ENCODE measurements around the gene DPF1.
"Not testable (repeated sequence)": the region's sequence is repeated elsewhere in the genome, so short reads cannot be mapped to it uniquely, and the experiment has no call there.

DNA sequence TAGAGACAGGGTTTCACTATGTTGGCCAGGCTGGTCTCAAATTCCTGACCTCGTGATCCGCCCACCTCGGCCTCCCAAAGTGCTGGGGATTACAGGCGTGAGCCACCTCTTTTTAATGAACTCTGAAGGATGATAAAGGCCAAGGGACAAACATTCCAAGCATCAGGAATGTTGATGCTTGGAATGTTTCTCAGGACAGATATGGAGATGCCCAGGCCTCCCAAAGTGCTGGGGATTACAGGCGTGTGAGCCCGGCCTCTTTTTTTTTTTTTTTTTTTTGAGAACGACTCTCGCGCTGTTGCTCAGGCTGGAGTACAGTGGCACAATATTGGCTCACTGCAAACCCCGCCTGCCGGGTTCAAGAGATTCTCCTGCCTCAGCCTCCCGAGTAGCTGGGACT, 37.9 kb upstream of the DPF1 start:
- TF ChIP-seq, protein P1, sequence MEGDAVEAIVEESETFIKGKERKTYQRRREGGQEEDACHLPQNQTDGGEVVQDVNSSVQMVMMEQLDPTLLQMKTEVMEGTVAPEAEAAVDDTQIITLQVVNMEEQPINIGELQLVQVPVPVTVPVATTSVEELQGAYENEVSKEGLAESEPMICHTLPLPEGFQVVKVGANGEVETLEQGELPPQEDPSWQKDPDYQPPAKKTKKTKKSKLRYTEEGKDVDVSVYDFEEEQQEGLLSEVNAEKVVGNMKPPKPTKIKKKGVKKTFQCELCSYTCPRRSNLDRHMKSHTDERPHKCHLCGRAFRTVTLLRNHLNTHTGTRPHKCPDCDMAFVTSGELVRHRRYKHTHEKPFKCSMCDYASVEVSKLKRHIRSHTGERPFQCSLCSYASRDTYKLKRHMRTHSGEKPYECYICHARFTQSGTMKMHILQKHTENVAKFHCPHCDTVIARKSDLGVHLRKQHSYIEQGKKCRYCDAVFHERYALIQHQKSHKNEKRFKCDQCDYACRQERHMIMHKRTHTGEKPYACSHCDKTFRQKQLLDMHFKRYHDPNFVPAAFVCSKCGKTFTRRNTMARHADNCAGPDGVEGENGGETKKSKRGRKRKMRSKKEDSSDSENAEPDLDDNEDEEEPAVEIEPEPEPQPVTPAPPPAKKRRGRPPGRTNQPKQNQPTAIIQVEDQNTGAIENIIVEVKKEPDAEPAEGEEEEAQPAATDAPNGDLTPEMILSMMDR (IDR thresholded peaks at IDR 0.05; ENCODE audit: low read depth, low read length), result not testable (repeated sequence)
- TF ChIP-seq EZH2phosphoT487 (IDR thresholded peaks at IDR 0.05; ENCODE audit: low read depth), result not testable (repeated sequence)
